Gastrocnemius medialis (tissue), 4 donors: ENCODE data around the gene KCNC2.

Source experiments
- CTCF ChIP-seq, 5 experiments: fragments of 450-650 bp in 3 of 5; fragments of 200-600 bp in 2 of 5; sonication (generic) in 2 of 5; IDR thresholded peaks in 4 of 5; conservative IDR thresholded peaks in 1 of 5; 1 replicate in 4 of 5; 2 replicates in 1 of 5; pipeline ENCODE4 v1.5.1; 2016 to 2019; ENCODE audit warnings: antibody characterized with exemption in 5 of 5, mild to moderate bottlenecking in 3 of 5, moderate library complexity in 3 of 5
- POLR2A ChIP-seq, 2 donors: fragments of 450-650 bp; IDR thresholded peaks; one replicate each; pipeline ENCODE4 v1.6.1; 2017; ENCODE audit warnings: antibody characterized with exemption in 2 of 2, mild to moderate bottlenecking in 2 of 2, moderate library complexity in 2 of 2

- TF ChIP-seq CTCF (IDR thresholded peaks at IDR 0.05 in 4 of 5, conservative IDR thresholded peaks at IDR 0.05 in 1 of 5) (no peak), POLR2A (IDR thresholded peaks at IDR 0.05) (no peak)
These were observed 146.9 kb downstream of the KCNC2 start for GRCh38 chr12:75062691-75063090.
